OCI-LY1 (cell line): ENCODE data around the gene PLLP.
A peak's percentile ranks its signal among the peaks of the same experiment; 100 is the strongest.

Experiments used
- H2AFZ ChIP-seq: fragments of 200-600 bp; sonication (generic), shearing (Covaris generic); 2 replicates; pipeline ENCODE4 v1.6.0; 2014; ENCODE audit warnings: antibody characterized with exemption, mild to moderate bottlenecking, low read length
- H3F3A ChIP-seq: fragments of 200-600 bp; sonication (generic), shearing (Covaris generic); 2 replicates; pipeline ENCODE4 v1.6.0; 2014; ENCODE audit warnings: mild to moderate bottlenecking, antibody characterized with exemption, low read length, moderate library complexity; ENCODE audit not compliant: insufficient read depth
- H3K27ac ChIP-seq: fragments of 200-600 bp; sonication (generic); 2 replicates; pipeline ENCODE4 v1.5.1; 2014; ENCODE audit warnings: low read length, mixed run types, mild to moderate bottlenecking, low read depth; ENCODE audit not compliant: poor library complexity, severe bottlenecking
- H3K27me3 ChIP-seq: fragments of 200-600 bp; sonication (generic); 2 replicates; pipeline ENCODE4 v1.6.0; 2014; ENCODE audit warnings: antibody characterized with exemption, mild to moderate bottlenecking, low read length, moderate library complexity; ENCODE audit not compliant: insufficient read depth
- H3K36me3 ChIP-seq: fragments of 200-600 bp; sonication (generic); 2 replicates; pipeline ENCODE4 v1.6.1; 2014; ENCODE audit warnings: mild to moderate bottlenecking, antibody characterized with exemption, low read length, moderate library complexity, mixed read lengths; ENCODE audit not compliant: insufficient read depth
- H3K4me1 ChIP-seq: fragments of 200-600 bp; sonication (generic); 2 replicates; pipeline ENCODE4 v1.5.1; 2014; ENCODE audit warnings: mild to moderate bottlenecking, low read length, moderate library complexity; ENCODE audit not compliant: insufficient read depth, severe bottlenecking
- H3K4me2 ChIP-seq: fragments of 200-600 bp; sonication (generic), shearing (Covaris generic); 2 replicates; pipeline ENCODE4 v1.6.1; 2014; ENCODE audit warnings: low read length
- H3K4me3 ChIP-seq: fragments of 200-600 bp; sonication (generic); 2 replicates; pipeline ENCODE4 v1.5.1; 2014; ENCODE audit warnings: low read length, low read depth, mild to moderate bottlenecking, mixed read lengths; ENCODE audit not compliant: poor library complexity, severe bottlenecking
- H3K79me2 ChIP-seq: fragments of 200-600 bp; shearing (Covaris generic); 2 replicates; pipeline ENCODE4 v1.6.1; 2016; ENCODE audit warnings: mixed run types, low read length, mixed read lengths; ENCODE audit not compliant: insufficient read depth
- H3K9ac ChIP-seq: fragments of 200-600 bp; sonication (generic), shearing (Covaris generic); 2 replicates; pipeline ENCODE4 v1.6.1; 2014; ENCODE audit warnings: mild to moderate bottlenecking, low read length, mixed read lengths
- H3K9me2 ChIP-seq: fragments of 200-600 bp; sonication (generic), shearing (Covaris generic); 2 replicates; pipeline ENCODE4 v1.6.1; 2014; ENCODE audit warnings: low read depth, mild to moderate bottlenecking, low read length, mixed read lengths
- H3K9me3 ChIP-seq: fragments of 200-600 bp; shearing (Covaris generic); 2 replicates; pipeline ENCODE4 v1.6.1; 2014; ENCODE audit warnings: low read length, mixed read lengths
- H4K20me1 ChIP-seq: fragments of 200-600 bp; sonication (generic), shearing (Covaris generic); 2 replicates; pipeline ENCODE4 v1.6.0; 2016; ENCODE audit warnings: mild to moderate bottlenecking, low read length; ENCODE audit not compliant: insufficient read depth
- EZH2 ChIP-seq: fragments of 200-600 bp; sonication (generic), shearing (Covaris generic); IDR thresholded peaks from 2 replicates; pipeline ENCODE4 v1.8.0; 2017; ENCODE audit warnings: borderline replicate concordance, mixed run types, mild to moderate bottlenecking, antibody characterized with exemption, low read length, moderate library complexity, mixed read lengths
- TF ChIP-seq, protein P1 (sequence below): fragments of 200-600 bp; sonication (generic), shearing (Covaris generic); IDR thresholded peaks from 2 replicates; pipeline ENCODE4 v1.5.1; 2017; ENCODE audit warnings: mild to moderate bottlenecking, antibody characterized with exemption, low read length, moderate library complexity, mixed read lengths

Gene PLLP

GRCh38 chr16:57233944-57234706 is 50.3 kb downstream of the PLLP start:
- no peaks in the 10 kb centered on the region for H4K20me1 ChIP-seq
- H3K4me2 ChIP-seq, result peak overlapping the region; percentile 50; the same call in 1 of the 2 replicates
- H3K9ac ChIP-seq, result peak overlapping the region; percentile 49; the same call in 1 of the 2 replicates
- peaks cover 27% of the 10 kb centered on the region for H3K4me1 ChIP-seq
- no peak overlapping the region for H3K4me3 ChIP-seq
- no peaks in the 10 kb centered on the region; the same call in 1 of the 2 replicates for H3F3A ChIP-seq
- TF ChIP-seq, protein P1, sequence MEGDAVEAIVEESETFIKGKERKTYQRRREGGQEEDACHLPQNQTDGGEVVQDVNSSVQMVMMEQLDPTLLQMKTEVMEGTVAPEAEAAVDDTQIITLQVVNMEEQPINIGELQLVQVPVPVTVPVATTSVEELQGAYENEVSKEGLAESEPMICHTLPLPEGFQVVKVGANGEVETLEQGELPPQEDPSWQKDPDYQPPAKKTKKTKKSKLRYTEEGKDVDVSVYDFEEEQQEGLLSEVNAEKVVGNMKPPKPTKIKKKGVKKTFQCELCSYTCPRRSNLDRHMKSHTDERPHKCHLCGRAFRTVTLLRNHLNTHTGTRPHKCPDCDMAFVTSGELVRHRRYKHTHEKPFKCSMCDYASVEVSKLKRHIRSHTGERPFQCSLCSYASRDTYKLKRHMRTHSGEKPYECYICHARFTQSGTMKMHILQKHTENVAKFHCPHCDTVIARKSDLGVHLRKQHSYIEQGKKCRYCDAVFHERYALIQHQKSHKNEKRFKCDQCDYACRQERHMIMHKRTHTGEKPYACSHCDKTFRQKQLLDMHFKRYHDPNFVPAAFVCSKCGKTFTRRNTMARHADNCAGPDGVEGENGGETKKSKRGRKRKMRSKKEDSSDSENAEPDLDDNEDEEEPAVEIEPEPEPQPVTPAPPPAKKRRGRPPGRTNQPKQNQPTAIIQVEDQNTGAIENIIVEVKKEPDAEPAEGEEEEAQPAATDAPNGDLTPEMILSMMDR, result no peak
- TF ChIP-seq EZH2, result no peak
- H3K9me3 ChIP-seq, result no peaks in the 10 kb centered on the region
- H3K27ac ChIP-seq, result peak overlapping the region; percentile 93
- H3K27me3 ChIP-seq, result no peaks in the 10 kb centered on the region
- H2AFZ ChIP-seq, result no peak overlapping the region
- no peaks in the 10 kb centered on the region for H3K79me2 ChIP-seq
- peaks cover 72% of the 10 kb centered on the region for H3K36me3 ChIP-seq
- no peaks in the 10 kb centered on the region for H3K9me2 ChIP-seq

DNA sequence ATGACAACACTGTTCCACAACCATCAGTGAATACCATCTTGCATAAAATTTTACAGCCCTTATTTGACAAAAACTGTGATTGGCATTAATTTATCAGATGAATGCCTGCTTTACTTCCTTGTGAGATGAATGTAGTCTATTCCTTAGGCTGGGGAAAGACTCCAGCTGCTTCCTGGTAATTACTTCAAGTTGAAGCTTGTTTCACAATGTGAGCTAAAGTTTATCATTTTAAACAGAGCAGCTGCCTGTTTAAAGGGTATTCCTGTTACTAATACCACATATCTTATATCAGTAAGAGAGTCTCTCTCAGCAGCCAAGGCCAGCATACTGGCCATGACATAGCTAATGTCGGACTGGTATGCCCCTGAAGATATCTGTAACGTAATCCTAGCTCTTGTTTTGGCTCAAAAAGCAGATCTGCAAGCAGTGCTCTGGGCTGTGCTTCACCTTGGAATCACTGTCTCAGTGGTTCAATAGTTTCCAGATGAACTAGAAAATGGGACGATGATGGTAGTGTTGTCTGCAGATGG is 52.6 kb downstream of the PLLP start:
- TF ChIP-seq, protein P1, result no peak
- TF ChIP-seq EZH2, result no peak
- no peaks in the 10 kb centered on the region for H4K20me1 ChIP-seq
- no peak overlapping the region for H3K4me3 ChIP-seq
- peaks cover 78% of the 10 kb centered on the region for H3K36me3 ChIP-seq
- H3K79me2 ChIP-seq, result no peaks in the 10 kb centered on the region
- H3K9me2 ChIP-seq, result no peaks in the 10 kb centered on the region
- no peak overlapping the region for H3K27ac ChIP-seq
- no peak overlapping the region for H3K9ac ChIP-seq
- no peaks in the 10 kb centered on the region for H3K27me3 ChIP-seq
- no peaks in the 10 kb centered on the region for H3K9me3 ChIP-seq
- peaks cover 27% of the 10 kb centered on the region for H3K4me1 ChIP-seq
- no peak overlapping the region for H3K4me2 ChIP-seq
- H3F3A ChIP-seq, result no peaks in the 10 kb centered on the region; the same call in 1 of the 2 replicates
- no peak overlapping the region for H2AFZ ChIP-seq

- Histone ChIP-seq H3K79me2 (no peaks in the 10 kb centered on the region), H3K4me1 (peaks cover 3% of the 10 kb centered on the region), H3K27ac (no peak overlapping the region), H3F3A (no peaks in the 10 kb centered on the region), H2AFZ (no peak overlapping the region), H3K9me3 (no peaks in the 10 kb centered on the region), H3K4me3 (no peak overlapping the region), H3K27me3 (no peaks in the 10 kb centered on the region), H3K9me2 (no peaks in the 10 kb centered on the region), H3K36me3 (peaks cover 87% of the 10 kb centered on the region), H4K20me1 (no peaks in the 10 kb centered on the region), H3K4me2 (no peak overlapping the region), H3K9ac (no peak overlapping the region)
- TF ChIP-seq, protein P1, result no peak
- no peak for TF ChIP-seq EZH2
Observed at GRCh38 chr16:57229079-57229478, 55.4 kb downstream of the PLLP start.
